MM.1S (cell line): ENCODE data around the gene KIAA0513.

Experiments
- DNase-seq: peaks from one replicate; pipeline ENCODE4 v3.0.0-alpha.2; 2015
- H2AFZ ChIP-seq: fragments of 300-600 bp; sonication (generic); 2 replicates; pipeline ENCODE4 v1.6.0; 2016; ENCODE audit warnings: antibody characterized with exemption, low read length
- H3F3A ChIP-seq: fragments of 300-600 bp; sonication (generic); 2 replicates; pipeline ENCODE4 v1.6.1; 2016; ENCODE audit warnings: mild to moderate bottlenecking, antibody characterized with exemption, low read length, moderate library complexity, mixed read lengths; ENCODE audit not compliant: insufficient read depth
- H3K27ac ChIP-seq: fragments of 300-600 bp; sonication (generic); 2 replicates; pipeline ENCODE4 v1.5.1; 2016; ENCODE audit warnings: mild to moderate bottlenecking, low read length
- H3K27me3 ChIP-seq: fragments of 300-600 bp; sonication (generic); replicated peaks from 2 replicates; pipeline ENCODE4 v1.6.0; 2016; ENCODE audit warnings: low read length; ENCODE audit not compliant: insufficient read depth
- H3K36me3 ChIP-seq: fragments of 300-600 bp; sonication (generic); replicated peaks from 2 replicates; pipeline ENCODE4 v1.6.1; 2016; ENCODE audit warnings: mild to moderate bottlenecking, low read length, mixed read lengths; ENCODE audit not compliant: insufficient read depth
- H3K4me1 ChIP-seq: fragments of 300-600 bp; sonication (generic); 2 replicates; pipeline ENCODE4 v1.6.1; 2016; ENCODE audit warnings: low read length, mixed read lengths
- H3K4me2 ChIP-seq: fragments of 300-600 bp; sonication (generic); 2 replicates; pipeline ENCODE4 v1.6.0; 2016; ENCODE audit warnings: low read depth, low read length
- H3K4me3 ChIP-seq: fragments of 300-600 bp; sonication (generic); 2 replicates; pipeline ENCODE4 v1.5.1; 2016; ENCODE audit warnings: low read length, mixed read lengths
- H3K79me2 ChIP-seq: fragments of 300-600 bp; sonication (generic); 2 replicates; pipeline ENCODE4 v1.6.1; 2016; ENCODE audit warnings: mixed run types, low read length, mixed read lengths
- H3K9ac ChIP-seq: fragments of 300-600 bp; sonication (generic); 2 replicates; pipeline ENCODE4 v1.6.1; 2016; ENCODE audit warnings: low read length, mixed read lengths
- H3K9me2 ChIP-seq: fragments of 300-600 bp; sonication (generic); replicated peaks from 2 replicates; pipeline ENCODE4 v1.6.1; 2016; ENCODE audit warnings: mild to moderate bottlenecking, low read length, mixed read lengths; ENCODE audit not compliant: insufficient read depth
- H3K9me3 ChIP-seq: fragments of 300-600 bp; sonication (generic); replicated peaks from 2 replicates; pipeline ENCODE4 v1.6.1; 2016; ENCODE audit warnings: mild to moderate bottlenecking, low read length, mixed read lengths; ENCODE audit not compliant: insufficient read depth
- H4K20me1 ChIP-seq: fragments of 300-600 bp; sonication (generic); 2 replicates; pipeline ENCODE4 v1.6.1; 2016; ENCODE audit warnings: mild to moderate bottlenecking, low read length, moderate library complexity, mixed read lengths; ENCODE audit not compliant: insufficient read depth
- EZH2 ChIP-seq: fragments of 300-600 bp; sonication (generic); optimal IDR thresholded peaks from 2 replicates; pipeline ENCODE3; 2017; ENCODE audit warnings: low read depth, mild to moderate bottlenecking, antibody characterized with exemption, low read length, mixed read lengths
- EZH2phosphoT487 ChIP-seq: fragments of 300-600 bp; sonication (generic); IDR thresholded peaks from 2 replicates; pipeline ENCODE4 v1.6.1; 2018; ENCODE audit warnings: antibody characterized with exemption, low read length
- TF ChIP-seq, protein P1 (sequence below): fragments of 300-600 bp; sonication (generic); IDR thresholded peaks from 2 replicates; pipeline ENCODE4 v1.5.1; 2016; ENCODE audit warnings: antibody characterized with exemption, low read length, mixed read lengths

KIAA0513 gene

DNA sequence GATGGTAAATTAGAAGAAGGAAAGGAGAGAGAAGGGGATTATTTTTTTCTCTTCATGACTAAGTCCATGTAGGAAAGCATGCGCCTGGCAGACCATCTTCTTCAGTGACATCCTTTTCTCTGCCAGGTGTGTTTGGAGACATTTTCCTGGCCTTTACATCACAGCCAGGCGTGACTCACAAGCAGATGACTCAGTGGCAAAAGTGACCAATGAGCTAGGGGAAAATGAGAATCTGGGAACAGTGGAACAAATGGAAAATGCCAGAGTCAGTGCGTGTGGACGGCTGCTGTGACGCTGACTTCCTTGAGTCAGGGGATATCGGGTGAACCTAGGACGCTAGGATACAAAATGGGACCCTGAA lies 9.4 kb downstream of the KIAA0513 start:
- H2AFZ ChIP-seq, result no peak overlapping the region
- DNase-seq, result no peak
- no peak overlapping the region for H3K4me3 ChIP-seq
- H3K4me2 ChIP-seq, result no peak overlapping the region
- H3K79me2 ChIP-seq, result no peaks in the 10 kb centered on the region
- H3K9me2 ChIP-seq, result no peaks in the 10 kb centered on the region
- H3K36me3 ChIP-seq, result no peaks in the 10 kb centered on the region
- no peaks in the 10 kb centered on the region for H3F3A ChIP-seq
- H3K9ac ChIP-seq, result no peak overlapping the region
- H3K4me1 ChIP-seq, result no peaks in the 10 kb centered on the region
- H3K27me3 ChIP-seq, result no peaks in the 10 kb centered on the region
- no peak overlapping the region for H3K27ac ChIP-seq
- TF ChIP-seq EZH2 (no peak), EZH2phosphoT487 (no peak)
- TF ChIP-seq, protein P1, sequence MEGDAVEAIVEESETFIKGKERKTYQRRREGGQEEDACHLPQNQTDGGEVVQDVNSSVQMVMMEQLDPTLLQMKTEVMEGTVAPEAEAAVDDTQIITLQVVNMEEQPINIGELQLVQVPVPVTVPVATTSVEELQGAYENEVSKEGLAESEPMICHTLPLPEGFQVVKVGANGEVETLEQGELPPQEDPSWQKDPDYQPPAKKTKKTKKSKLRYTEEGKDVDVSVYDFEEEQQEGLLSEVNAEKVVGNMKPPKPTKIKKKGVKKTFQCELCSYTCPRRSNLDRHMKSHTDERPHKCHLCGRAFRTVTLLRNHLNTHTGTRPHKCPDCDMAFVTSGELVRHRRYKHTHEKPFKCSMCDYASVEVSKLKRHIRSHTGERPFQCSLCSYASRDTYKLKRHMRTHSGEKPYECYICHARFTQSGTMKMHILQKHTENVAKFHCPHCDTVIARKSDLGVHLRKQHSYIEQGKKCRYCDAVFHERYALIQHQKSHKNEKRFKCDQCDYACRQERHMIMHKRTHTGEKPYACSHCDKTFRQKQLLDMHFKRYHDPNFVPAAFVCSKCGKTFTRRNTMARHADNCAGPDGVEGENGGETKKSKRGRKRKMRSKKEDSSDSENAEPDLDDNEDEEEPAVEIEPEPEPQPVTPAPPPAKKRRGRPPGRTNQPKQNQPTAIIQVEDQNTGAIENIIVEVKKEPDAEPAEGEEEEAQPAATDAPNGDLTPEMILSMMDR, result no peak
- H4K20me1 ChIP-seq, result no peaks in the 10 kb centered on the region
- no peaks in the 10 kb centered on the region for H3K9me3 ChIP-seq

DNA sequence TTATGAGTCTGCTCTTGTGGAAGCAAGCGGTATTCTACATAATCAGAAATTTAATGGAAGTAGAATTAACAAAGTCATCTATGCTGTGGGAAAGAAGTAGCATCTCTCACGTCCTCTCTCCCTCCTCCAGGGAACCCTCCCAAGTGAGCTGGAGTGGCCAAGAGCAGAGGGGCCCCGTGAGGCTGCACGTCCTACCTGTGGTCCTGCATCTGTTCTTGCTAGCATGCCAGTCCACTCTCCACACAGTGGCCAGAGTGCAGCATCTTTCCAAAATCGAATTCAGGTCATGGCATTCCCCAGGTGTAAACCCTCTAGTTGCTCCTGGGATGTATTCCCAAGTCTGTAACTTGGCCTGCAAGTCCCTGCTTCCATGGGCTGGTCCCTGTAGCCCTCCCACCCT lies 10.1 kb downstream of the KIAA0513 start:
- H3K27me3 ChIP-seq, result no peaks in the 10 kb centered on the region
- no peaks in the 10 kb centered on the region for H4K20me1 ChIP-seq
- H3K4me3 ChIP-seq, result no peak overlapping the region
- H3K9me2 ChIP-seq, result no peaks in the 10 kb centered on the region
- H3K36me3 ChIP-seq, result no peaks in the 10 kb centered on the region
- no peak for DNase-seq
- H3K79me2 ChIP-seq, result no peaks in the 10 kb centered on the region
- no peak overlapping the region for H3K9ac ChIP-seq
- no peaks in the 10 kb centered on the region for H3K9me3 ChIP-seq
- TF ChIP-seq, protein P1, result no peak
- TF ChIP-seq EZH2, result no peak
- no peak for TF ChIP-seq EZH2phosphoT487
- no peaks in the 10 kb centered on the region for H3F3A ChIP-seq
- H3K4me1 ChIP-seq, result no peaks in the 10 kb centered on the region
- no peak overlapping the region for H2AFZ ChIP-seq
- H3K4me2 ChIP-seq, result no peak overlapping the region
- no peak overlapping the region for H3K27ac ChIP-seq

DNA sequence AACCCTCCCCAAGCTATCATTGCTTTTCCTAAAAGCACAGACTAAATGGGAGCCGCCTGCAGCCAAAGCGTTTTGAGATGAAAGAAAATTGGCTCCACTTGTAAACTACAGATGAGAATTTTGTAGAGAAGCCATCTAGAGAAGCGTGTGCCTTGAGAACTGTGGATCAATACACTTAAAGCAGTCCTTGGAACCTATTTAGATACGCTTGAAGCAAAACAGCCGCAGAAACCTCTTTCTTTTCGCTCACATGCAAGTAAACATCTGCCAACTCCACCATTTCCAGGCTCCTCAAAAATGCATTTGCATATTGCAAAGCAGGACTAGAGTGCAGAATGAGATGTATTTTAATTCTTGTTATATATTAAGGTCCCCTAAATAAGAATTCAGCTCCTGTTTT lies 13.1 kb downstream of the KIAA0513 start:
- Histone ChIP-seq H3K79me2 (no peaks in the 10 kb centered on the region), H3K4me1 (no peaks in the 10 kb centered on the region), H3F3A (no peaks in the 10 kb centered on the region), H3K4me3 (no peak overlapping the region), H3K4me2 (no peak overlapping the region), H3K9me2 (no peaks in the 10 kb centered on the region), H2AFZ (no peak overlapping the region), H3K27ac (no peak overlapping the region), H3K9me3 (no peaks in the 10 kb centered on the region), H3K36me3 (no peaks in the 10 kb centered on the region), H4K20me1 (no peaks in the 10 kb centered on the region), H3K27me3 (no peaks in the 10 kb centered on the region), H3K9ac (no peak overlapping the region)
- TF ChIP-seq EZH2phosphoT487, result no peak
- TF ChIP-seq EZH2, result no peak
- TF ChIP-seq, protein P1, result no peak
- DNase-seq, result no peak
